GM23338 (cell line): Measurements from ENCODE around the gene SEC14L3.

ENCODE experiments used
- CTCF ChIP-seq, 2 experiments: fragments of 200-600 bp in 1 of 2; sonication (generic) in 1 of 2; conservative IDR thresholded peaks; 2 replicates each; pipeline versions ENCODE4 v1.5.1 to v1.6.1; 2016 to 2017; ENCODE audit warnings: antibody characterized with exemption in 2 of 2, low read depth in 2 of 2, mild to moderate bottlenecking in 2 of 2, moderate library complexity in 1 of 2
- ZNF331 ChIP-seq: fragments of 250-450 bp; sonication (Bioruptor Pico); IDR thresholded peaks from 2 replicates; pipeline ENCODE4 v1.5.0; 2020; ENCODE audit warnings: low read depth, mild to moderate bottlenecking, moderate library complexity

GRCh38 chr22:30490399-30490798 lies 18.6 kb upstream of the SEC14L3 start:
- peak in 1 of 2 experiments; percentile 37; a peak in 1 of 4 replicates for TF ChIP-seq CTCF (conservative IDR thresholded peaks at IDR 0.05; ENCODE audit: low read depth in 2 of 2)
- no peak for TF ChIP-seq ZNF331
